Endothelial cell of hepatic sinusoid (primary cell): ENCODE results near the gene SEMA4B.
"Not testable (repeated sequence)": the region's sequence is repeated elsewhere in the genome, so short reads cannot be mapped to it uniquely, and the experiment has no call there.

Experiments used
- in situ Hi-C: cut with HindIII; loops from 2 replicates; pipeline ENCODE4 v1.10.0; 2017; ENCODE audit warnings: low sequenced_read_pairs

Gene SEMA4B

DNA sequence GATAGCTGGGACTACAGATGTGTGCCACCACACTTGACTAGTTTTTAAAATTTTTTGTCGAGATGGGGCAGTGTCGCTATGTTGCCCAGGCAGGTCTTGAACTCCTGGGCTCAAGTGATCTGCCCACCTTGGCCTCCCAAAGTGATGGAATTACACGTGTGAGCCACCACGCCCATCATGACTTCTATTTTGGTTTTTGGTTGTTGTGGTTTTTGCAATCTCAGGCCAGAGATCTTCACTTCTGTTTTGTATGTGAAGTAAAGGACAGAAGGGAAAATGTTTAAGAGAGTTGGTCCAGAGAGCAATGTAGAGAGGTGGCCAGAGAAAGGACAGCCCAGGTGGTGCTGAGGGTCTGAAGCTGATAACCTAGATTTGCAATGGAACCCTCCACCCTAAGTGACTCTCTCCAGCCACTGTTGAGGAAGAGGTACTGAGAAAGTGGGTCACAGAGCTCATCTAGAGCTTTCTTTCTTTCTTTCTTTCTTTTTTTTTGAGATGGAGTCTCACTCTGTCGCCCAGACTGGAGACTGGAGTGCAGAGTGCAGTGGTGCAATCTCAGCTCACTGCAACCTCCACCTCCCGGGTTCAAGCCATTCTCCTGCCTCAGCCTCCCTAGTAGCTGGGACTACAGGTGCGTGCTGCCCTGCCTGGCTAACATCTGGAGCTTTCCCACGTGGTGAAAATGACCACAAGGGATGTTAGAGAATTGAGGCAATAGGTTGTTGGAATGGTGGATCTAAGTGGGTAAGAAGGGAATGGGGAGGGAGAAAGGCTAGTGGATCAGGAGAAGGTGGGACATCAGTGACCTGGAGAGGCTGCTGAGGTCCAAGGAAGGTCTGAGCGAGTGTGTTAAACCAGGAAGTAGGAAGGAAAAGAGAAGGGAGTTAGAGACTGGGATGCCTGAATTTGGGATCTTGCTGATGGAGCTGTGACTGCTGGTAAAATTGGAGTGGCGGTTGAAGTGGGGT, 22.4 kb upstream of the SEMA4B start:
- in situ Hi-C loops = no loop called here

DNA sequence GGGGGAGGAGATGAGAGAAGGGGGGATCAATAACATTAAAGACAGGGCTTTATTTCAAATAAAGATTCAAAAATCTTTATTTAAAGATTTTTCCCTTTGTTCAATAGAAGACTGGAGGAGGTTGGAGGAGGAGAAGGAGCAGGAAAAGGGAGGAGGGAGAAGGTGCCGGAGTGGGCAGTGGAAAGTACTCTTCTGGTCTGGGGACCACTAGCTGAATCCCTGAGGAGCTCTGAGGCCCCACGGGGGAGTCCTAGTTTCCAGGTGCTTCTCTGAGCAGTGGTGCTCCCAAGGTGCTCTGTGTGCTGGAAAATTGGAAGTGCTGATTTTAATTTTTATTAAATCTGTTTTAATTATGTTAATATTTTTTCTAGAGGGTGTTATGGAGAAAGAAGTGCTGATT, 19.4 kb upstream of the SEMA4B start:
- in situ Hi-C loops = no loop called here

DNA sequence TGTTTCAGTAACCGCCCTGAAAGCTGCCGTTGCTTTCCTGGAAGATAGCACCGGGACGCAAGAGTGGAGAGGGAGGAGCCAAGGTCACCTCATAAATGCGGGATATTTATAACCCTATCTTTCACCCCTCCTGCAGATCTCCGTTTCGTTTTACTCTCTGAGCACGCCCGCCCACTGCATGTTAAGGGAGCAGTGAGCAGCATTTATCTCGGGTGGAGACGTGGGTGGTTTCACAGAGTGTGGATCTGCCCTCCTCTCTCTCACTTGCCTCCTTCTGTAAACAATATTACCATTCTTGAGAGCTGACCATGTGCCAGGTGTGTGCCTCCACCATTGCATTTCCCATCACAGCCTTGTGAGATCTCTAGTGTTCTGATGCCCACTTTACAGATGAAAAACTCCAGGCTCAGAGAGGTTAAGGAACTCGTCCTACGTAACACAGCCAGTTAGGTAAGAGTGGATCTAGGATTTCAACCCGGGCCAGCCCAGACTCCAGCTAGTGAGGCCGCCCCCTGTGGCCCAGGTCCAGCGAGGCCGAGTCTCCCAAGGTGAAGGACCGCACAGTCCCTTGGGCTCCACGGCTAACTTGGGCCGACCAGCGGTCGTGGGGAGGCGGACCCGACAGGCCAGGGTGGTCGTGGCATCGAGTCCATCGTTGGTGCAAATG, 16.9 kb upstream of the SEMA4B start:
- in situ Hi-C loops = no loop called here

DNA sequence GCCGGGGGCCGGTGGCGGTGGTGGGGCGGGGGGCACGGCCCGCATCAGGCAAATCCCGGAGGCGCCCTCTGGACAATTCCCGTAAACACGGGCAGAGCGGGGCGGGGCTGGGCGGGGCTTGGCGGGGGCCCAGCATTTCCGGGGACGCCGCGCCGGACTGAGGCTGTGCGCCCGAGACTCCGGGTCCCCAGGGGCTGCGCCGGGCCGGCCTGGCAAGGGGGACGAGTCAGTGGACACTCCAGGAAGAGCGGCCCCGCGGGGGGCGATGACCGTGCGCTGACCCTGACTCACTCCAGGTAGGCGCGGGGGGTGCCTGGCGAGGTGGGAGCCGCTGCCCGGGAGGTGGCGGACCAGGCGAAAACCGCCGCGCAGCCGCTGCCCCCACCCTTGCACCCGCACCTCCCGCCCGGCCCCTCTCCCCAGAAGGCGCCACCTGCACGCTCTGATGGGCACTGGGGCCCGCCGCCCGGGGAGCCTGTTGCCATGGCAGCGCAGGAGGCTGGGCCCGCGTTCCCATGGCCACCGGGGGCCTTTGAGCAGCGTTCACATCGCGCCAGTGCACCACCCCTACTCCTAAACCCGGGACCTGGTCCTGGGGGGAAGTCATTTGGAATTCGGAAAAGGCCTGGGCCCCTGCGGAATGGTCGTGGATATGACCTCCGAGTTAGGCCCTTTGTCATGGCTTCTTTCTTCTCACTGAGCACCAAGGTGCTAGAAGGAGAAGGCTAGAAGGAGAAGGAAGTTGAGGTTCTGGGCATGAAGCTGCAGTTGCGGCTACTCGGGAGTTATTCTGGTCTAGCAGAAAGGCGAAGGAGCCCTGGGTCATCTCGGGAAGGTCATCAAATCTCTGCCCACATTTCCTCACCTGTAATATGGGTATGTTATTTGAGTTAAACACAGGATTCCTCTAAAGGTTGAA, 16.1 kb upstream of the SEMA4B start:
- in situ Hi-C loops = no loop called here

DNA sequence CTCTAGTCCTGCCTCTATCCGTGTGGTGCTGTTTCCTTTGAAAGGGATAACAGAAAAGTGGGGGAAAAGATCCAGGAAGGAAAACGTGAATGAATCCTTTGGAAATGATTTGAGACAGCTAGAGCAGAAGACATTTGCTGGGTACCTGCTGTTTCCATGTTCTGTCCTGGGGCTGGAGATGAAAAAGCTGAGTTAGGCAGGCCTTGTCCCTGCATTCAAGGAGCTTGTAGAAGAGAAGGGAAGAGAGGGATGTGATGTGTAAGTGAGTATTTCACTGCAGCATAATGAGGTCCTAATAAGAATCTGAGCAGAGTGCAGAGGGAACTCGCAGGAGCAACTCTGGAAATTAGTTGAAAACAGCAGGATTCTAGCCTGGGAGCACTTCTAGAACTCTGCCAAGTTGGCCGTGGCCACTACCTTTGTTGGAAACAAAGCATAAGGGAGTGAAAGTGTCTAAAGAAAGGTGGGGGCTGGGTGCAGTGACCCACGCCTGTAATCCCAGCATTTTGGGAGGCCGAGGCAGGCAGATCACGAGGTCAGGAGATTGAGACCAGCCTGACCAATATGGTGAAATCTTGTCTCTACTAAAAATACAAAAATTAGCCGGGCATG, 13.8 kb upstream of the SEMA4B start:
- in situ Hi-C loops = no loop called here

DNA sequence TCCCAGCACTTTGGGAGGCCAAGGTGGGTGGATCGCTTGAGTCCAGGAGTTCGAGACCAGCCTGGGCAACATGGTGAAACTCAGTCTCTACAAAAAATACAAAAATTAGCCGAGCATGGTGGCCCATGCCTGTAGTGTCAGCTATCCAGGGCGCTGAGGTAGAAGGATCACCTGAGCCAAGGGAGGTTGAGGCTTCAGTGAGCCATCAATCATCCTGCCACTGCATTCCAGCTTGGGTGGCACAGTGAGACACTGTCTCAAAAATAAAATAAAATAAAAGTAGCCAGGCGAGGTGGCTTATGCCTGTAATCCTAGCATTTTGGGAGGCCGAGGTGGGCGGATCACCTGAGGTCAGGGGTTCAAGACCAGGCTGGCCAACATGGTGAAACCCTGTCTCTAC, 13.1 kb upstream of the SEMA4B start:
- in situ Hi-C loops = not testable (repeated sequence)

DNA sequence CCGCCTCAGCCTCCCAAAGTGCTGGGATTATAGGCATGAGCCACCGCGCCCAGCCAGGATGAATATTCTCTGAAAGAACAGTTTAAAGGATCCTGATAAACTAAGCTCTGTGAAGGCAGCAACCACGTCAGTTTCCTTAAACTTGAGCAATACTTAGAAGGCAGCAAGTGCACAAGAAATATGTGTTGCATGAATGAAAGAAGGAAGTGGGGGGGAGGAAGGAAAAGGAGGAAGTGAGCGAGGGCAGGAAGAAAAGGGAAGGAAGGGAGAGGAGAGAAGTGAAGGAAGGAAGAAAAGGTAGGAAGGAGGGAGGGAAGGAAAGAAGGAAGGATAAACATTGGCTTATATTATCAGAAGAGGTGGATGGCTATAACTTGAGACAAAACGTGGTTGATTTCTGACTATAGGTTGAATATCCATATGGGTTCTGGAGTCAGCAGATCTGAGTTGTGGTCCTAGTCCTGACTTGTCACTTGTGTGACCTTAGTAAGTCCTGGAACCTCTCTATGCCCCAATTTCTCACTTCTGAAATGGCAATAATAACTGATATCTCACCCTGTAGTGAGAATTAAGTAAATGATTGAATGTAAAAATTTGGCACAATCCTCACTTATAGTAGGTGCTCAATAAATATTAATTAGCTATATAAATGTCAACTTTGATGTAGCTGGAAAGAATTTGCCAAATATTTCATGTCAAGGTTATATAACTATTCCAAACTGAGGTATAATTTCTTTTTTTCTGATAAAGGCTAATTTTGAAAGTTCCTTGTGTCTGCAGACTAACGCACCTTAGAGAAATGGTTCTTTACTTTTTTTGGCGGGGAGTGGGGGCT, 12.0 kb upstream of the SEMA4B start:
- in situ Hi-C loops = no loop called here

DNA sequence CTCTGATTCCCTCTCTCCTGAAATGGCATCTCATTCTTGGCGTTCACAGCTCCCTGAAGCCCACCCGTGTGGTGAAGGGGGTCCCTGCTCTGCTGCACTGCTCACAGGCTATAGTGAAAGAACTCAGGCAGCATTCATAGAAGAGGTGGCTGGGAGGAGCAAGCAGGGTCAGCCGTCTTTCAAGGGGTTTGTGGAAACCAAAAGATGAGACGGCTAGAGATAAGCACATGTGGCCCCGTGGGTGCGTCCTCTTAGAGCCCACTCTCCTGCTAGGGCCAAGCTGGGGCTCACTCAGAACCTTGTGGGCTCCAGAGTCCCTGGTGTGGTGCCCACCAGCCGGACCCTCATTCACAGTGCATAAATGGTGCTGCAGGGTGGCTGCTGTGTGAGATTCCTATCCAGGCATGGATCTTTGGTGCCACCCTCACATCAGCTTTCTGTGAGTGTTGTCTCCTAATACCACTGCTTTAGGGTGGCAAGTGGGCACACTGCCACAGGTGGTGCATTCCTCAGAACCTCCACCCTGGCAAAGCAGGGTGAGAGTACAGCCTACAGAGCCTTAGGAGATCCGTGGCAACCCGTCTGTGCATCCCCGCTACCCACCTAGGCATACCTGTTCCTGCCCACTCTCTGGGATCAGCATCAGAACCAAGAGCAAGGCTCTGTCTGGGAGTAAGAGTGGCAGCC, 11.2 kb upstream of the SEMA4B start:
- in situ Hi-C loops = no loop called here

DNA sequence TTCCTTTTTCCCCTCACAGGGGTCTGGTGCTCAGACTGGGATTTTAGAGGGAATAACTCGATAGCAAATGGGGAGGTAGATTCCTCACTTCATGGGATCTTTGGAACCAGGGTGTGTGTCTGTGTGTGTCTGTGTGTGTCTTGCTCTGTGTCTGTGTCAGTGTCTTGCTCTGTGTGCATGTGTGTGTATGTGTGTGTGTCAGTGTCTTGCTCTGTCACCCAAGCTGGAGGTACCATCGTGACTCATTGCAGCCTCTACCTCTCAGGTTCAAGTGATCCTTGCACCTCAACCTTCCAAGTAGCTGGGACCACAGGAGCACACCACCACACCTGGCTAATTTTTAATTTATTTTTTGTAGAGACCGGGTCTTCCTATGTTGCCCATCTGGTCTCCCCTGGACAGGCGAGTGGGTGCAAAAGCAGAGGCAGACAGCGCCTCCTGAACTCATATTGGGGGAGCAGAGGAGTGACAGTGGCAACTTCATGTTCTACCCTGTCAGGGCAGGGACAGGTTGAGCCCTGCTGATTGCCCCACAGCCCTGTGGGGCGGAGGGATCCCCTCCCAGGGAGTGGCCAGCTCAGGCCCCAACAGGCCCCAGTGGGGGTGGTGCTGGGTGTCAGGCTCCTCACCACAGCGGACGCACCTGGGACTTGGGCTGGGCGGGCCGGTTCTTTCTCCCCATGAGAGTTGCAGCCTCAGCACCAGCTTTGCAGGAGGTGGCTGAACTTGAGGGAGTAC, 10.4 kb upstream of the SEMA4B start:
- in situ Hi-C loops = no loop called here

DNA sequence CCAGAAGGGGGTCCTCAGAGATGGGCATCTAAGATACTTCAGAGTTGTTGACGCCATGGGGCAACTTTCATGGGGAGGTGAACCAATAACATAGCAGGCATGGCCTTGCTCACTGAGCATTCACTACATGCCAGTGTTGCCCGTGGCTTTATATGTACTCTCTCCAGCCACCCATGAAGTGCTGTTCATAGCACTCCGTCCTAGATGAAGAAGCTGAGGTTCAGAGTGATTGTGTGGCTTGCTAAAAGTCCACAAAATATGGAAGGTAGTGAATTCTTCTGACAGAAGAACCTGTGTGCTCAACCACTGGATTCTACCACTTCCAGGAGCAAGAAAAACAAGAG, 9.8 kb upstream of the SEMA4B start:
- in situ Hi-C loops = no loop called here

DNA sequence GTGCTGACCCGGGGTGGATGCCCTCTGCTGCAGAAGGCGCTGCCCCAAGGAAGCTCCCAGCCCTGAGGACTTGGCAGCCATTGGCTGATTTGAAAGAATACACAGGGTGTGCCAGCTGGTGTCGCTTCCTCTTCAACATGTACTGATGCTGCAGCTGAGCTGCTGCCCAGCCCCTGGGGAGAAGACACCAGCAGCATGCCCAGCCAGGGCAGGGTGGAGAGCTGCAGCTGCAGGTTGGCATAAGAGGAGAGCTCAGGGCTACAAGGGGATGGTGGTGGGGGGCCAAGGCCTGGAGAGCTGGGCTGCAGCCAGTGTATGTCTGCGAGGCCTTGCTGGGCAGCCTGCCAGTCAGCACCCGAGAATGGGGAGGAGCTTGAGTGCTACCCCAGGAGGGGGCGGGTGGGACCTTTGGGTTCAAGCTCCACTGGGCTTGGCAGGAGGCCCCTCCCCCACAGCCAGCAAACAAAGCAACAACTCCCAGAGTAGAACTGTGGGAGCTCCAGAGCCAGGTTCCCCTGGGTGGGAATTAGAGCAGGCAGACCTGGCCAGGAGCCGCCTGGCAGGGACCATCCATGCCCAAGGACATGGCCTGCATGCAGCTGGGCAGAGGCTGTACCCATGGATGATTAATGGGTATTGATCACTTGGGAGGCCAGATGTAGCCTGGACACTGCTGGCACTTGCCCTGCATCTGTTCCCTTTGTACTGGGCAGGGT, 9.2 kb upstream of the SEMA4B start:
- in situ Hi-C loops = no loop called here

DNA sequence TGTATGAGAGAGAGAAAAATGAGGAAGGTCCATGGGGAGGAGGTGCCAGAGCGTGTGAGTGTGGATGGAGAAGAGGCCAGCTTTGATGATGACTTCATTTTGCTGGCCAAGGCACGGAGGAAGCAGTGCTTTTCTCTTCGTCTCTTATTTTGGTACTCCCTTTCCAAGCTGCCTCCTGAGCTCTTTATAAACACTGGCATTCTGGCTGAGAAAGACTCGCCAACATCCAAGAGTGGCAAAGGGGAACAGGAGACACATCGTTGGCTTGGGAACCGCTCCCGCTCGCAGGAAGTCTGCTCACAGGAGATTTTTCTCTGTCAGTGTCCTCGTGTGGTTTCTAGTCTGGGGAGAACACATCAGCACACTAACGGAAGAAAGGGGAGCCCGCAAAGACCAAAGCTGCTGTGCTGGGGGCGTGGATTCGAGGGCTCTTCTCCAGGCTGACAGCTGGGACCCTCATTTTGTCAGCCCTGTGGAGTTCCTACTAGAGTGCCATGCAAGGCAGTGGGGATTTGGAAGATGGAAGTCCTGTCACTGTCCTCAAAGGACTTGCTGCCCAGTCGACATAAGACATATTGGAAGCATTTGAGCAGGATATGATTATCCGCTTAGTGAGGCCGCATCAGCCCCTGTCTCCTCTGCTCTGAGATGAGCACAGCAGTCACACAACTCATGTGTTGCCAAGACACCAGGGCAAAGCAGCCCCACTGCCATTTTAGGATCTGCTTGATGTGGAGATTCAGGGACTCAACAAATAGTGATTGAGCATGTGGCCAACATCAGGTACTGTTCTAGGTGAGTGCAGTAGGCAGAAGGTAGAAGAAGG, 8.0 kb upstream of the SEMA4B start:
- in situ Hi-C loops = no loop called here

DNA sequence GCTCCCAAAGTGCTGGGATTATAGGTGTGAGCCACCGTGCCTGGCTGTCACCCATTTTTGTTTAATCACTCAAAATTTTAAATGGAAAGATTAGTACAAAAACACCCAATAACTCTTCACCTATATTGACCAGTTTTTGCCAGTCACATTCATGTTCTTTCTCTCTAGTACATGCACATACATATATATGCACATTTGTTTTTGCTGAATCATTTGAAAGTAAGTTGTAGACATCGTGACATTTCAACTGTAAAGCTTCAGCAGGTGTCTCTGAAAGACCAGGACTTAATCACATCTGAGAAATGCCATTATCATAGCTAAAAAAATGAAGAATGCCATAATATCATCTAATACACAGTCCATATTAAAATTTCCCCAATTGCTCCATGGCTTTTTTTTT, 6.5 kb upstream of the SEMA4B start:
- in situ Hi-C loops = no loop called here

DNA sequence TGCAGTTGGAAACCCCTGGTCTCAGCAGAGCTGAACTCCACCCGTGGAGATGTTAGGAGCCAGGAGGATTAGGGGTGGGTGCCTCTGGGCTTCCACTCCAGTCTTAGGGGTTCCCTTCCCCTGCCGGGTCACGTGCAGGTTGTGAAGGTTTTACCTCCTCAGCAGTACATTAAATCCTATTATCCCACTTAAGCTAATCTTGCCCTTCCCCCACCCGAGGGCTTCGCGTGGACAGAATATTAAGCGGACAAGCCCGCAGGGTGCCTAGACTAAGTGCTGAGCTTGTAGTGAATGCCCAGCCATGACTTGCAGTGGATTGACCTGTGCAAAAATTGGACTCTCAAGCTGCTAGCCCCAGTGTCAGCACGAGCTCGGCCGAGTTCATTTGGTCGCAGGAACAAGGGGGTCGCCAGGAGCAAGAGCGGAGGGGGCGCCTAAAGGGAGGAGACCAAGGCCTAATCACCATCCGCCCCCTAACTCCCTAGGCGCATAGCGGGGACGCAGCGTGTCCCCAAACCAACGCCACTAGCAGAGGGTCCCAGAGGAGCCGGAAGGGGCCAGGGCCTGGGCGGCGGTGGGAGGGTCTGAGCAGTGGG, 498 bp upstream of the SEMA4B start:
- in situ Hi-C loops = no loop called here

DNA sequence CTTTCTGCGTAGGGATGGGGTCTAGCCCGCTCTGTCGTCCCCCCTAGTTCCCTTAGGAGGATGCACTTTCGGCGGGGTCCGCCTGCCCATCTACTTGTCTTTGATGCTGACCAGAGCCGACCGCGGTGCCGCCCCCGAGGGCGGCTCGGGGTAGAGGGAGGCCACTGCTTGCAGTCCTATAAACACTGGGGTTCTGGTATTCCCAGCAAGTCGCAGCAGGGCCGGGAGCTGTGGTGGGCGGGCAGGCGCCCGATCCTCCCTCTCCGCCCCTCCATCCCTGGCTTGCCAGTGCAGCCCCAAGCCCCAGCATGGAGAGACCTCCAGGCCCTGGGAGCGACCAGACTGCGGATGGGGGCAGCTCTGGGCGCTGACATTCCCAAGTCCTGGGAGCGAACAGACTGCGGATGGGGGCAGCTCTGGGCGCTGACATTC, 830 bp downstream of the SEMA4B start:
- in situ Hi-C loops = no loop called here

DNA sequence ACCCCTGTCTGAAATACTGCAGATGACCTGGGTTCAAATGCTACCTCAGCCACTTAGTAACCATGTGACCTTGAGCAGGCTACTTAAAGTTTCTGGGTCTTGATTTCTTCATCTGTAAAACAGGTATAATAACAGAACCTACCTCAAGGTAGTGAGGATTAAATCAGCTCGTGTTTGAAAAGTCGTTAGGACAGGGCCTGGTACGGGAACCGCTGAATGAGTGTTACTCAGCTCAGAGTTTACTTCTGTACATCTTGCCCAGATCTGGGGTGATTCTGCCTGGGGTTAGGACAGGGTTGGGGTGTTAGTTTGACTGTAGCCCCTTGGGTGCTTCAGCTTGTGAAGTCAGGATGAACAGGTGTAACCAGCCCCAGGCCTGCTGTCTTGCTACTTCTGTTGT, 1.8 kb downstream of the SEMA4B start:
- in situ Hi-C loops = no loop called here

DNA sequence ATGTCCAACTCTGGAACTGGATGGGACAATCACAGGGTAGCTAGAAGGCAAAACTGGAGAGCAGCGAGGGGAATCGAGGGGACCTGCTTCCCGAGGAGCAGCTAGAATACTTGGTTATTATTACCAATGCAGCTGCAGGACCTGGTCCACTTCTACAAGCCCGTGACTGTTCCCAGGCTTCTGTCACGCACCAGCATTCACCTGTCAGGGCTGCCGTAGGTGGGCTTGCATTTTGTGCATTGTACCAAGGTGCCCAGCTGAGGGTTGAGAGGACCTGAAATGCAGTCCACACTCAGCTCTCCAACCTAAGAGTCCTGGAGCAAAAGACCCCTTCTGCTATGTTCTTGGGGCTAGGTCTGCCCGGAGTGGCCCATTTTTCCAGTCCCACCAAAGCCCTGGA, 2.3 kb downstream of the SEMA4B start:
- in situ Hi-C loops = no loop called here
